Stimulated activated naive CD8-positive, alpha-beta T cell treated with anti-CD3 and anti-CD28 coated beads, Interleukin-15, amount 100 ng/mL, for 72 hours (primary cell): ENCODE data around the gene IL2RA.

Source experiments
- ATAC-seq: fragments of 150-1000 bp; cut with Tn5 transposase; 2 replicates; pipeline ENCODE4 v1.10.0; 2021; ENCODE audit warnings: mild to moderate bottlenecking, moderate library complexity
- DNase-seq, 2 donors: peaks; one replicate each; pipeline ENCODE4 v3.0.0; 2021 to 2022
- H3K27ac Mint-ChIP-seq, 2 donors: one replicate each; pipeline ENCODE4 v1.8.0; 2022; ENCODE audit warnings: mild to moderate bottlenecking in 2 of 2, mixed read lengths in 2 of 2, moderate library complexity in 2 of 2
- H3K27me3 Mint-ChIP-seq: one replicate; pipeline ENCODE4 v1.8.0; 2022; ENCODE audit warnings: mixed read lengths
- H3K4me1 Mint-ChIP-seq: one replicate; pipeline ENCODE4 v1.8.0; 2022; ENCODE audit warnings: mild to moderate bottlenecking, mixed read lengths
- H3K4me3 Mint-ChIP-seq, 2 donors: one replicate each; pipeline ENCODE4 v1.8.0; 2022; ENCODE audit warnings: mild to moderate bottlenecking in 2 of 2, mixed read lengths in 2 of 2, moderate library complexity in 1 of 2
- H3K9me3 Mint-ChIP-seq, 2 donors: one replicate each; pipeline ENCODE4 v1.8.0; 2022; ENCODE audit warnings: mixed read lengths in 2 of 2

IL2RA gene

DNA sequence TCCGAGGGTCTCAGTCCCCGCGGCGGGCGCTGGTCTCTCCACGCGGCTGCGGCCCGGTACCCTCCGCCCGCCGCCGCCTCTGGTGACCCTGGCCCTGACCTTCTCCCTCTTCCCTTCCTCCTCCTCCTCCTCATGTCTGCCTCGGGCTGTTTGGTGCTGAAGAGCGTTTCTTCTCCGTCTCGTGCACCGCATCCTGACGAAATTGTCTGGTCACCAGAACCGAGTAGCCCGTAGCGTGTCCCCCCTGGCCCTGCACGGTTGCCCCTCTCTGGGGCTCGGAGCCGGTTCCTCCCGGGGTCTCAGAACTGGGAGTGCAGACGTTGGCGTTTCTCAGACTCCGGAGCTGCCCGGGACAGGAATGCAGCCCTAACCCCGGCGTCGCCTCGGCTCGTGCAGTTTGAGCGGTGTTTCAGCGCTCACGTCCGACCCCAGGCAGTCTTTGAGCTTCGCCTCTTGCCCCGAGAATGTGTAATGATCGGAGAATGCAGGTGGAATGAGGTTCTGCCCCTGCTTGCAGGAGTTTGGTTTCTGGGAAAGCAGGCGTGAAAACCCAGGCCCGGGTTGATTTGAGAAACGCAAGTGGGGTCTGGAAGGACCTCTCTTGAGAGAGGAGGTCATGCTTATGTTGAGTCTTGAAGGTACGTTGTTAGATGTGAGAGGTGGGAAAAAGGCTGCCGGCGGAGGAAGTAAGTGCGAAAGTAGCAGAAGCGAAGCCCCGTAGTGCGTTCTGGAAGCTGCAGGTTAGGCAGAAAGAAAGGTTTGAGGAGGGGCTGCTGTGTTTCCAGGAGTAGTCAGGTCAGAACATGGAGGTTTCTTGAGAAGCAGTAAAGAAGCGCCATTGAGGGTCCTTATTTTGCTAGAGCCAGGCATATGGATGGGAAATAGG, 27.4 kb upstream of the IL2RA start:
- Mint-ChIP-seq H3K4me3 (peak overlapping the region; percentile 95 to 99), H3K27ac (peak overlapping the region; percentile 66 to 98), H3K4me1 (peaks cover 87% of the 10 kb centered on the region), H3K27me3 (no peaks in the 10 kb centered on the region), H3K9me3 (no peaks in the 10 kb centered on the region)
- DNase-seq (peak in 1 of 2 donors; percentile 27), ATAC-seq (no peak)

DNA sequence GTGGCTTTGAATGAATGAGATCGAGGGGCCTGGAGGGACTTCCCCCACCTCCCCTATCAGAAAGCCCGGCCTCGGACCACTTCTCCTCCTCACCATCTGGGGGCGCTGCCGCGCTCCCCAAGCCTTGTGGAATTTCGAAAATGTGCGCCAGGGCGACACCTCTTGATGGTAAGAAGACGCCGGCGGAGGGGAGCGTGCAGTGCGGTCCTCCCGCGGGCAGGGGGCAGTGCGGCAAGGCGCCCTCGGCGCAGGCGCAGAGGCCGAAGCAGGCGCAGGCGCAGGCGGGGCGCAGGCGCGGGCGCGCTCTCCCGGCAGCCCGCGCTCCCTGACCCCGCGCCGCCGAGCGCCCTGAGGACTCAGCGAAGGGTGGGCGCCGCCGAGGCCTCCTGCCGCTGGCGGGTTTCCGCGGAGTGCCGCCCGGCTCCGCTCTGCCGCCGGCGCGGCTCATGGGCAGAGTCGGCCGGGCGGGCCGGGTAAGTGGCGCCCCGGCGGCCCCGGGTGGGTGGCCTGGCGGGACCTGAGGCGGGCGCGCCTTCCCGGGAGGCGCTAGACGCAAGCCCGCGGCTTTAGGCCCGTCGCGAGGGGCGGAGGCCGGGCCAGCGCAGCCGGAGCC, 26.7 kb upstream of the IL2RA start, which contains the start of gene RBM17:
Gene RBM17 (plus strand): TSS at position 314 of the 613 bp plus-strand sequence. CDS start 8,032 bp downstream, outside the sequence.
- Mint-ChIP-seq H3K27ac (peak within 1 kb of the TSS; percentile 70 to 98), H3K9me3 (no peaks in the 10 kb centered on the region), H3K27me3 (no peaks in the 10 kb centered on the region), H3K4me3 (peak within 1 kb of the TSS; percentile 95 to 99), H3K4me1 (peaks cover 84% of the 10 kb centered on the region)
- ATAC-seq (peak; percentile 81), DNase-seq (peak; percentile 99 to 100)

DNA sequence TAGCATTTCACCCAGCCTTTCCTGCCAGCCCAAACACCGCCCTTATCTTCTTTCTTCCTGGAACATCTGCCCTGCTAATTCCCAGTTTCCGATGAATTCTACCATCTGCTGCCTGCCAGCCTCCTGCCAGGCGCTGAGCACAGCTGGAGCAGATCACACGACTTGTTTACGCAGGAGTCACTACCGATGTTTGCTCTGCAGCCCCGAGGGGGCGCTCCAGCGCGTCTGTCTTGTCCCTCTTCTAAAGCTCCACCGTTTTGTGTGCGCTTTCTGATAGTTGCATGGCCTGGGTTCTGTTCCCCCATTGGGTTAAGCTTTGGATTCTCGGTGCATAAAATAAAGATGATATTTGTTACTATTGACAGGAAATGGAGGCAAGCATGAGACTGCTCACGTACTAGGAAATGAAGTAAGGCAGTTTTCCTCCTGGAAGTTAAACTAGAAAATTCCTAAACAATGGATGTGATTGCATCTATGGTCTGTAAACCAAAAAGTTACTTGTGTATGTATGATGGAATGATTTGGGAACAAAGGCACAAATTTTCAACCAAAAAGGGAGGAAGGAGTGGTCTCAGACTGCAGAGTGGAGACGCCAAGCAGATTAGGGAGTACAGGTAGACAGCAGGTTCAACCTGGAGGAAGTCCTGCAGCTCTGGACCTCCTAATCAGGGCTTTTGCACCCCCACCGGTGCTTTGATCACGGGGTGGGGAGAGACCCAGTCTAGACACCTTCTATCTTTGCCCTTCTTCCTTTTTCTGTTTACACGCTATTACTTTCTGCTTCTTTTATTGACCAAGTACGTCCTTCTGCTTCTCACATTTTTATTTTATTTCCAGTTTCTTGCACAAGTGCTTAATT, 24.4 kb upstream of the IL2RA start:
- DNase-seq: peak; percentile 85 to 91
- H3K4me1 Mint-ChIP-seq: peaks cover 86% of the 10 kb centered on the region
- peak; percentile 64 for ATAC-seq
- H3K27me3 Mint-ChIP-seq: no peaks in the 10 kb centered on the region
- peaks cover 5 to 12% of the 10 kb centered on the region in 2 donors for H3K9me3 Mint-ChIP-seq
- H3K4me3 Mint-ChIP-seq: peak overlapping the region; percentile 85
- H3K27ac Mint-ChIP-seq: peak overlapping the region; percentile 69 to 91

DNA sequence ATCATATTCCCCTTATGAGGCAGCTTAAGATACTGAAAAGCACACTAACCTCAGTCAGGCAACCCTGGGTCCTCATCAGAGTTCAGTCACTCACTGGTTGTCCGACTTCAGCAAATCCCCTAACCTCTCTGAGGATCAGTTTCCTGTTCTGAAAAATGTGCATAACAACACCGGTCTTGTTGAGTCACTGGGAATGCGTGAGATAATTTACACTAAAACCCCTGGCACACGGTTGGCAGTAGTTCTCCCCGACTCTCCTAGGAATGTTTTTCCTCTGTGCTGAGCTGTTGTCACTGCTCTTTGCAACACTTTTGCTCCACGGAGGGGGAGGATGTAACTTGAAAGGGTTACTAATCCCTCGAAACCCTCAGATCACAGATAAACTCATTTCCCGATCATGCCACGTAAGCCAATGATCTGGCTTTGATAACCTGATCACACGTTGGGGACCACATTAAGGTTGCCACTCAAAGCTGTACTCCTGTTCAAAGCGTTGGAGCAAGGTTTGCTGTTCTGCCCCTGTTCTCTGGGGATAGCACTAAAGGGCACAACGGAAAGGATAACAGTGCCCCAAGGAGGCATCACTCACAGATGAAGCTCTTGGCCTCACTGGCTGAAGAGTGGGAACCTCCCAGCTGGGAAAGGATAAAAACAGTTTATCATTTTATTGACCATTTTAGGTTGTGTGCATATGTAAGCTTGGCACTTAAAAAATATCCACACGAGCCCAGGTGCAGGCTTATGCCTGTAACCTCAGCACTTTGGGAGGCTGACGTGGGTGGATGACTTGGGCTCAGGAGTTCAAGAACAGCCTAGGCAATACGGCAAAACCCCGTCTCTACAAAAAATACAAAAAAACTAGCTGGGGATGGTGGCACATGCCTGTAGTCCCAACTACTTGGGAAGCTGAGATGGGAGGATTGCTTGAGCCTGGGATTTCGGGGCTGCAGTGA, 21.6 kb upstream of the IL2RA start:
- Mint-ChIP-seq H3K4me1 (peaks cover 85% of the 10 kb centered on the region), H3K27ac (peak overlapping the region; percentile 92 to 95), H3K9me3 (peaks cover 9 to 14% of the 10 kb centered on the region in 2 donors), H3K27me3 (no peaks in the 10 kb centered on the region), H3K4me3 (peak overlapping the region; percentile 76 to 85)
- peak; percentile 89 for ATAC-seq
- DNase-seq: peak; percentile 67 to 85

DNA sequence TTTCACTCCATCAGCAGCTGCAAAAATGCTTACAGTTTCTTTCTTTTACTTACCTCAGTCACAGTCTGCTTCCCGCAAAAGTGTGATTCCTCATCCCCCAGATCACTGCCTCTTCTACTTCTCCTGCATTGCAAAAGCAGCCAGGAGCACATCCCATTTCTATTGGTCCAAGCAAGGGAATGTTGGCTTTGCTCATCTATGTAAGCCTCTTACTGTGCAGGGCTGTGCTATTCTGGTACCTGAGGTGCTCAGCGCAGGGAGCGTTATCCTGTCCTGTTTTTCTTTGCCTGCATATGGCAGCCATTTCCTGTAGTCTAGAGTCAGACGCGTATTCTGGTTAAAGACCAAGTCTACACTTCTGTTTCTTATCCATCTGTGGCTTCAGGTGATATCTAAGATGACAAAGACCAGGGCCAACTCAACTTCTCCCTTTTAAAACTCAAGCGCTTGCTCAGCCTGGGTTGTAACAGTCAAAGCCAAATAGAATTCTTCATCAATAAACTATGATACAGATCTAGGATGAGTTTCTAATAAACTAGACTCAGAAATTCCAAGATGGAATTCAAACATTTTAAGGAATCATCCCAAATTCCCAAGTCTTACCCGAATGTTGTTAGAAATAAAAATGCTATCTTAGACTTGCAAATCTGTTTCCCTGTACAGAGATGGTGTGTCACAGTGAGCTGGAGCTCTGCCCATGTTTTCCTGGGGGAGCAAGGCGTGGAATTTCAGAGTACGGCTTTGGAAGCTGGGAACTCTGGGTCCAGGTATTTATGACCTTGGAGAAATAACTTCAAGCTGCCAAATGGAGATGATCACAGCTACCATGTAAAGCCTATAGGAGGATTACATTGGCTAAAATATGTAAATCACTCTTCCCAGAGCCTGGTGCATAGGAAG, 20.6 kb upstream of the IL2RA start:
- H3K4me1 Mint-ChIP-seq: peaks cover 74% of the 10 kb centered on the region
- DNase-seq (no peak), ATAC-seq (no peak)
- H3K27me3 Mint-ChIP-seq: no peaks in the 10 kb centered on the region
- H3K4me3 Mint-ChIP-seq: peak overlapping the region; percentile 76 to 85
- peak overlapping the region in 1 of 2 donors; percentile 95 for H3K27ac Mint-ChIP-seq
- peaks cover 9 to 14% of the 10 kb centered on the region in 2 donors for H3K9me3 Mint-ChIP-seq

DNA sequence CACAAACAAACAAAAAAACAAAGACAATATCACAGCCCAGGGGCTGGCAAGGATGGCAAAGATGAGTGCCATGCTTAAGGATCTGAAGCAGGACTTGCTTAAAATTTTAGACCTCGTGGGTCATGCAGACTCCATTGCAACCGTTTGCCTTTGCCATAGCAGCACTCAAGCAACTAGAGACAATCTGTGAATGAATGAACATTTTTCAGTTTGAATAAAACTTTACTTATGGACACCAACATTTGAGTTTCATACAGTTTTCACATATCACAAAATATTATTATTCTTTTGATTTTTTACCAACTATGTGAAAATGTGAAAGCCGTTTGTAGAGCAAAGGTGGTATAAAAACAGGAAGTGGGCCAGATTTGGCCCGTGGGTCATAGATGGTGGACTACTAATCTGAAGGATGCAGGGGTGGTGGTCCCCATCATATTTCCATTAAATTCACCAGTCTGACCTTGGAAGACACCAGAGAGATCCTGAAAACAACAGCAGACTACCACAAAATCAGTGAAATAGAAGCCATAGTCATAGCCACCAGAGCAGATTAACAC, 18.3 kb upstream of the IL2RA start:
- Mint-ChIP-seq H3K4me3 (no peak overlapping the region), H3K9me3 (peaks cover 9 to 14% of the 10 kb centered on the region in 2 donors), H3K4me1 (peaks cover 53% of the 10 kb centered on the region), H3K27me3 (no peaks in the 10 kb centered on the region), H3K27ac (peak overlapping the region in 1 of 2 donors; percentile 85)
- DNase-seq (no peak), ATAC-seq (no peak)

DNA sequence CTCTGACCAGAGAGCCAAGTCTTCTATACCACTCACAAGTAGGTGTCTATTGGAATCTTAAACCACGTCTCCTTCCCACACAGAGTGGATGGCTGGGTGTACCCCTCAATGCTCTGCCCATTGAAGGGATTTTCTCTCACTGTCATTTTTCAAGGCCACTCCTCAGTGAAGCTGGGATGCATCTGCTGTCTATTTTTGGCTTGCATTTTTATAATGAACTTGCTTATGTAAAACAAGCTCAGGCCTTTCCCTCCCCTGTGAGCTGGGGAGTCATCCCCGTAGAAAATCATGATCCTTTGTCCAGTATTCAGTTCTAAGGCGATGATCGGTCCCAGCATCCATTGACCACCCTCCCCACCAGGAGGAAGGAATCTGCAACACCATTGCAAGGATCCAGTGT, 16.9 kb upstream of the IL2RA start:
- no peak overlapping the region for H3K4me3 Mint-ChIP-seq
- H3K27ac Mint-ChIP-seq: no peak overlapping the region
- H3K9me3 Mint-ChIP-seq: peaks cover 9 to 14% of the 10 kb centered on the region in 2 donors
- peaks cover 56% of the 10 kb centered on the region for H3K4me1 Mint-ChIP-seq
- ATAC-seq: no peak
- no peak for DNase-seq
- no peaks in the 10 kb centered on the region for H3K27me3 Mint-ChIP-seq

DNA sequence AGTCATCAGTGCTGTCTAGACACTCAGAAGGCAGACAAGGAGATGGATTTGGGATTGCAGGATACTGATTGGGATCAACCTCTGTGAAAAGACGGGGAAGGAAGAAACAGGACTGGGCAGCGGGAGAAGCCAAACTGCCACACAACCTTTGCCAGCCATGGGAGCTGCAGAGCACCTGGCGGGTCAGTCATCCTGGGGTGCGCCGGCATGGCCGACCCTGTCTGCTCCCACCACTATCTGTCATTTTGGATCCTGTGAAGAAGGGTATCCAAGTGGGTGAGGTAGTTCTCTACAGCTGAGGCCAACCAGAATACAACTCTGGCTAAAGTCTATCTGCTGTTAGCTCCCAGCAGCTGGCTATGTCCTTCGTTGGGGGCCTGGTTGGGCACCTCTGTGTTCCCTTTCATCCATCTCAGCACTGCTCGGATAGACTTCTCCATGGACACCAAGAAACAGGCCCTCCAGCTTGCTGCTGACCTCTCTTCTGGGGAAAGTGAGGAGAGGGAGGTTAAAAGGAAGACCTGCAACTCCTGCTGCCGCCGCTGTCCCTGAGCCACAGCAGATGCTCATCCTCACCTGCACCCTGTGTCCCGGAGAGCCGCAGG, 15.0 kb upstream of the IL2RA start:
- H3K4me3 Mint-ChIP-seq: no peak overlapping the region
- H3K9me3 Mint-ChIP-seq: peaks cover 7 to 9% of the 10 kb centered on the region in 2 donors
- peaks cover 56% of the 10 kb centered on the region for H3K4me1 Mint-ChIP-seq
- DNase-seq (no peak), ATAC-seq (no peak)
- no peak overlapping the region for H3K27ac Mint-ChIP-seq
- no peaks in the 10 kb centered on the region for H3K27me3 Mint-ChIP-seq

DNA sequence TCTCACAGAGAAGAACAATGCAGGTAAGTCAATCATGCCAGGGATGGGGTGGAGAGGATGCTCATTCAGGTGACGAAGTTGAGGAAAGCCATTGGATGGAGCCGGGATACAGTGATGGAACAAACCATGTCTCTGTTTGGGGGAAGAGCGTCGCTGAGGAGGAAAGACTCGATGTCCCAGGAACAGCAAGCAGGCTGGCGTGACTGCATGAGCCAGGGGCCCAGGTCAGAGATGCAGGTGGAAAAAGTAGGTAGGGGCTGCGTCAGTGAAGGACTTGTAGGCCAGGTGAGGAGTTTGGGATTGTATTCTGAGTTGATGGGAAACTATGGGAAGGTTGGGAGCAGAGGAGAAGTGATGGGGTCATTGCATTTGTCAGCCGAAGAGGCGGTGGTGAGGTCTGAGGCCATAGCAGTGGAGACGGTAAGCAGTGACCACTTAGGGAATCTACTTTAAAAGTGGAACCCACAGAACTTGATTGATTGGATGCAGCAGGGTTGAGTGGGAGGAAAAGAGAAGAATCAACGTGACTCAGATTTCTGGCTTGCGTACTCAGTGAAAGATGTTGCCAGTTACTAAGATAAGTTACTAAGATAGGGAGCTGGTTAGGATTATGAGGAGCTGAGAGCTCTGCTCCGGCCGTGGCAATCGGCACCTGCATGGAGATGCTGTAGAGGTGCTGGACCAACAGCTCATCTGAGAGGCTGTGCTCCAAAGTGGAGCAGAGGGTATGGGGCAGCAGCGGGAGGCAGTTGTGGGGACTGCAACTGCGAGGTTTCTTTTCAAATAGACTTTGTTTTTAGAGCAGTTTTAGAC, 12.5 kb upstream of the IL2RA start:
- ATAC-seq (peak; percentile 54), DNase-seq (peak in 1 of 2 donors; percentile 44)
- Mint-ChIP-seq H3K9me3 (no peaks in the 10 kb centered on the region), H3K27me3 (no peaks in the 10 kb centered on the region), H3K4me1 (peaks cover 58% of the 10 kb centered on the region), H3K27ac (peak overlapping the region; percentile 4 to 38), H3K4me3 (peak overlapping the region; percentile 57 to 61)

DNA sequence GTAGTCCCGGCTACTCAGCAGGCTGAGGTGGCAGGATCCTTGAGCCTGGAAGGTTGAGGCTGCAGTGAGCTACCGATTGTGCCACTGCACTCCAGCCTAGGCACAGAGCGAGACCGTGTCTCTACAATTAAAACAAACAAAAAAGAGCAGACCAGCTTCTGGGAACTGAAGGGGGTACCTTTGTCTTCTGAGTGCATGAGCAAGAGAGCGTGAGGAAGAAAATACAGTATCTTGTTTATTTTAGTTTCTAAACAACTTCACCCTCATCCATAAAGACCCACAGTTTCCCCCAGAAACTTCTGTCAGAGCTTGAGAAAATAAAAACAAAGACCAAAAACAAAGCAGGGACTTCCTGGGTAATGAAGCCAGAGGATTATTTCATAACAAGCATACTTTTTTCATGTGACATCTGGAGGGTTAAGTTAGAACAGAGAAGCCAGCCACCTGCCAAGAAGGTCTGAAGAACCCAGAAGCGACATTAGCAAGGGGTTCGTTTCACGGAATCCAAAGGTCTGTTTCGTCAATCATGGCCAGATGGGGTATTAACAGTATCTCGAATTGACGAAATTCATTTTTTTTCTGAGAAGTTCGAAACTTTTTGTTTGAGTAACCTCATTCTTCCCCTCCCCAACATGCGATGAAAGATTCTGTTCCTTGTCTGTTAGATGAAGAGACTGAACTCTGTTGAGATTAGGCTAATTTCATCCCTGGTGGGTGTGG, 10.2 kb upstream of the IL2RA start:
- Mint-ChIP-seq H3K9me3 (no peaks in the 10 kb centered on the region), H3K4me3 (peak overlapping the region; percentile 68 to 85), H3K27me3 (no peaks in the 10 kb centered on the region), H3K27ac (peak overlapping the region; percentile 94 to 96), H3K4me1 (peaks cover 80% of the 10 kb centered on the region)
- DNase-seq (peak in 1 of 2 donors; percentile 73), ATAC-seq (peak; percentile 67)

DNA sequence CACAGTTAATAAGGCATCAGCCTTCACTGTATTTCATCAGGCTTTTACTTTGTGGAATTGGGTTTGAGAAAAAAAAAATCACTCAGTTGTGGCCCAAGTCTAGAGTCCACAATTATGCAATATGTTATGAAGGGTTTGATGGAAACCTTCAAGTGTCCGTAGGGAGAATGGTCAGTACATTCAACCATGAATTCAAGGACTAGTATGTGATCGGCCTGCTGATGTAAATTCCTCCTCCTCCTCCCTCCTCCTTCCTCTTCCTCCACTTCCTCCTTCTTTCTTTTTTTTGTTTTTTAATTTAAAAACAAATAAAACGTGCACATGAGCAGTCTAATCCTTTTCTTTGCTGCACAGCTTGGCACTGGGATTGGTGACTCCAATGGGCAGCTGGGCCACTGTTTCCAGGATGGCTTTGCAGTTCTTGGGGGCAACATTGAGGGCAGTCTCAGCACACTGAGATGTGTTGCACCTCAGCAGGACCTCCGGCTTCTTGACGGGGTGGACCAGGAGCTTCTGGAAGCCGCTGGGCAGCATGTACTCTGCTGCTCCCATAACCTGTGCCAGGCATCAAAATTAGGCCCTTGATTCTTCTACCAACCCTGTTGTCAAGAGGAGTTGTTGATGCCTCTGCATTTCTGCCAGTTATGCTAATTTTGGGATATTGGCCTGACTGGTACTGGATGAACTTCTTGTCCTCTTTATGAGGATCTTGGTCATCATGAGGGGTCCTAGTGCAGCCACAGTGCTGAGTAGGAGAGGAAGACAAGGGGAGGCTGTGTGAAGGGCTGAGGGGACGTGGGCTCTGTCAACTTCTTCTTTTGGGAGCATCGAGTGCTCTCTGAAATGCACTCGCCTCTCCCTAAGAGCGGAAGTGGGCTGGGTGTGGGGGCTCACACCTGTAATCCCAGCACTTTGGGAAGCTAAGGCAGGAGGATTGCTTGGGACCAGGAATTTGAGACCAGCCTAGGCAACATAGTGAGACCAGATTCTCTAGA, 9.3 kb upstream of the IL2RA start:
- H3K4me3 Mint-ChIP-seq: peak overlapping the region; percentile 68 to 85
- peak overlapping the region; percentile 96 to 97 for H3K27ac Mint-ChIP-seq
- ATAC-seq: no peak
- H3K4me1 Mint-ChIP-seq: peaks cover 88% of the 10 kb centered on the region
- DNase-seq: no peak
- no peaks in the 10 kb centered on the region for H3K27me3 Mint-ChIP-seq
- H3K9me3 Mint-ChIP-seq: no peaks in the 10 kb centered on the region
